ENCODE measurements around the gene RAB42. TPM values are rescaled to one million over a fixed set of nuclear protein-coding genes. Genes with fewer than 3 reads are reported as not detected.
"Not testable (repeated sequence)": the region's sequence is repeated elsewhere in the genome, so short reads cannot be mapped to it uniquely, and the experiment has no call there.

RAB42 gene
- total RNA-seq, 2 experiments from 2014 or later = not detected

DNA sequence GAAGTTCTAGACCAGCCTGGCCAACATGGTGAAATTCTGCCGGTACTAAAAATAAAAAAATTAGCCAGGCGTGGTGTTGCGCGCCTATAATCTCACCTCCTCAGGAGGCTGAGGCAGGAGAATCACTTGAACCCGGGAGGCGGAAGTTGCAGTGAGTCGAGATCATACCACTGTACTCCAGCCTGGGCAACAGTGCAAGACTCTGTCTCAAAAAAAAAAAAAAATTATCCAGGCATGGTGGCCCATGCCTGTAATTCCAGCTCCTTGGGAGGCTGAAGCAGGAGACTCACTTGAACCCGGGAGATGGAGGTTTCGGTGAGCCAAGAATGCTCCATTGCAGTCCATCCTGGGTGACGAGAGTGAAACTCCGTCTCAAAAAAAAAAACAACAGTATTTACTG is 18.5 kb upstream of the RAB42 start:
- H3K27me3 Mint-ChIP-seq = no peaks in the 10 kb centered on the region
- H3K36me3 Mint-ChIP-seq (ENCODE audit: low read depth) = peaks cover 46% of the 10 kb centered on the region
- POLR2A ChIA-PET = no interaction called here
- CTCF ChIA-PET = interaction anchor here (0.7 kb wide), 1 partner anchor 17 kb away, joined by 3 read pairs; no protein-coding TSS in a partner anchor
- H3K4me1 Mint-ChIP-seq = peaks cover 16% of the 10 kb centered on the region
- H3K27ac Mint-ChIP-seq = no peak overlapping the region
- no peak for DNase-seq
- no peak overlapping the region for H3K4me3 Mint-ChIP-seq
- H3K9me3 Mint-ChIP-seq = no peaks in the 10 kb centered on the region

DNA sequence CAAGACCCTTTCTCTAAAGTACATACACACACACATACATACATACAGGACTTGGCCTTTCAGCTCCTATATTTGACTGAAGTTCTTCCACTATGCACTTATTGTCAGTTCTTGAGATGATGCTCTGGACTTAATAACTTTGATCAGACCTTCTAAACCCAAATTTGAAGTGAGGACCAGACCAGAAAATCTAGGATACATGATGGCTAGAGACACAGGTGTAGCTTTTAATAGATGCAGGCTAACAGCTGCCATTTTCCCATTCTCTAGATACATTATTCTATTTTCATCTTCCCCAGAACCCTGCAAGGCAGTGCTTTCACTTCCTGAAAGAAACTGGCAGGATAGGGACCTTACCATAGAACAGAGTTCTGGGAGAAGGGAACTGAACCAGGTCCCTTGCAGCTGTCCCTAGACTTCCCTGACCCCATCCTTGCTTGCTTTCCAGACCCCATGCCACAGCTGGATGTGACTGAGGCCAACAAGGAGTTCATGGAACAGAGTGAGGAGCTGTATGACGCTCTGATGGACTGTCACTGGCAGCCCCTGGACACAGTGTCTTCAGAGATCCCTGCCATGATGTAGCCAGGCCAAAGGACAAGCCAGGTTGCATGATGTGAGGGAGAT is 14.9 kb upstream of the RAB42 start:
- H3K36me3 Mint-ChIP-seq (ENCODE audit: low read depth) = peaks cover 60% of the 10 kb centered on the region
- H3K27me3 Mint-ChIP-seq = no peaks in the 10 kb centered on the region
- POLR2A ChIA-PET = interaction anchor here (1.0 to 10.4 kb wide), 6 partner anchors 13 to 92 kb away, joined by 3 to 264 read pairs (median 4); partner anchors contain the start of genes GMEB1 and RCC1
- no peak for DNase-seq
- CTCF ChIA-PET = no interaction called here
- no peaks in the 10 kb centered on the region for H3K9me3 Mint-ChIP-seq
- peak overlapping the region; percentile 54 for H3K27ac Mint-ChIP-seq
- H3K4me1 Mint-ChIP-seq = peaks cover 33% of the 10 kb centered on the region
- H3K4me3 Mint-ChIP-seq = no peak overlapping the region

DNA sequence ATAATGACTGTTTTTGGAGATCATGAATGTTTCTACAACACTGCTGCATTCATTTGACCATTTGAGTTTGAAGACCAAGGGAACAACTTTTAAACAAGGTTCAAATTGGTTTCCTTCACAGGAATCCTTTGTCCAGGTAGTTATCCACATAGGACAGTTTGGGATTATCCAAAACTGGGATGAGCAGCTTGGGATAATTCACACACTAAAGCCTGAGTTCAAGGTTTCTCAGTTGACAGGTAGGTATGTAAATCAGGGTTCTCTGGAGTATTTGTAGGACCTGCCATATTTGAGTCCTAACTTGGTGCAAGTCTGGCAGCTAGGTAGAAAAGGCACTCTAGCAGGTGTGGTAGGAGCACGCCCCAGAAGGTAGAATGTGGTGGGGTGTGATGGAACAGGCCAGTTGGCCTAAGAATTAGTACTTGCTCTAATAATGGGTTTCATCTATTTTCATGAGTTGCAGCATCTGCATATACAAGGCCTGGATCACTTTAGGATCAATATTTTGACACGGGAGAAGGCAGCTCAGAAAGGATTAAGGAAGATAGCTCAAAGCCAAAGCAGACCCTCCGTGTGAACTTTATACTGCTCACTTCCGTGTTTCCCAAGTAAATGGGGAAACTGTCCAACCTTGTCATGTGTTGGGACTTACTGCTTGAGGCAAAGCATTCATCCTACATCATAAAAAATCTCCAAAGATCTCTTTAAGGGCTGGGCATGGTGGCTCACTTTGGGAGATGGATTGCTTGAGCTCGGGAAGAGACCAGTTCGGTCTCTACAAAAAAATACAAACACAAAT is 14.1 kb upstream of the RAB42 start:
- H3K27me3 Mint-ChIP-seq = no peaks in the 10 kb centered on the region
- no peak overlapping the region for H3K4me3 Mint-ChIP-seq
- H3K36me3 Mint-ChIP-seq (ENCODE audit: low read depth) = peaks cover 60% of the 10 kb centered on the region
- no peaks in the 10 kb centered on the region for H3K9me3 Mint-ChIP-seq
- no peak for DNase-seq
- POLR2A ChIA-PET = interaction anchor here (1.0 to 10.4 kb wide), 11 partner anchors 7 to 330 kb away, joined by 3 to 264 read pairs (median 40); partner anchors contain the start of genes GMEB1, RCC1, RNU11 and TRNAU1AP
- peaks cover 35% of the 10 kb centered on the region for H3K4me1 Mint-ChIP-seq
- peak overlapping the region; percentile 54 for H3K27ac Mint-ChIP-seq
- CTCF ChIA-PET = interaction anchor here (1.3 to 1.6 kb wide), 3 partner anchors 70 to 329 kb away, joined by 3 to 9 read pairs (median 3); partner anchors contain the start of gene YTHDF2

DNA sequence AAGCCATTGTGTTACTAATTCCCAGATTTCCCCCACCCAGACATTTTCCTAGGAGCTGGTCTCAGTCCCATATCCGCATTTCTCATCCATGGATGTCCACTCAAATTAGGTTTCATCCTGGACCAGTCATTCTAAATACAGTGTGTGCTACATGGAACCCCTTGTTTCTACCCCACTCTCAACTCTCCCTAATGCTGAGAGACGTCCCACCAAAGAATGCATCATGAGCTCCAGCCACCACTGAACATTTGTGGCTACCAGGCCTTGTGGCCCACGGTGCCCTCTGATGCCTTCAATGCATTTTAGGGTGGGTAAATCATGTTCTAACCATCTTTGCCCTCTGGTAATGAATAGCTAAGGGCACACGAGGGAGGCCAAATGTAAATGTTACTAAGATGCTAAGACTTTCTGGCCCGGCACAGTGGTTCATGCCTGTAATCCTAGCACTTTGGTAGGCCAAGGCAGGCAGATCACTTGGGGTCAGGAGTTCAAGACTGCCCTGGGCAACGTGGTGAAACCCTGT is 13.3 kb upstream of the RAB42 start:
- no peak for DNase-seq
- Mint-ChIP-seq H3K36me3 (ENCODE audit: low read depth) (peaks cover 56% of the 10 kb centered on the region), H3K27me3 (no peaks in the 10 kb centered on the region), H3K4me1 (peaks cover 38% of the 10 kb centered on the region), H3K27ac (peak overlapping the region; percentile 92), H3K4me3 (peak overlapping the region; percentile 30), H3K9me3 (no peaks in the 10 kb centered on the region)
- ChIA-PET POLR2A (interaction anchor here (0.6 to 10.4 kb wide), 16 partner anchors 8 to 331 kb away, joined by 3 to 264 read pairs (median 26); partner anchors contain the start of genes GMEB1, MED18, RCC1 and RNU11), CTCF (interaction anchor here (0.6 to 4.2 kb wide), 8 partner anchors 25 to 330 kb away, joined by 3 to 36 read pairs (median 6); partner anchors contain the start of genes TRNAU1AP and YTHDF2)

DNA sequence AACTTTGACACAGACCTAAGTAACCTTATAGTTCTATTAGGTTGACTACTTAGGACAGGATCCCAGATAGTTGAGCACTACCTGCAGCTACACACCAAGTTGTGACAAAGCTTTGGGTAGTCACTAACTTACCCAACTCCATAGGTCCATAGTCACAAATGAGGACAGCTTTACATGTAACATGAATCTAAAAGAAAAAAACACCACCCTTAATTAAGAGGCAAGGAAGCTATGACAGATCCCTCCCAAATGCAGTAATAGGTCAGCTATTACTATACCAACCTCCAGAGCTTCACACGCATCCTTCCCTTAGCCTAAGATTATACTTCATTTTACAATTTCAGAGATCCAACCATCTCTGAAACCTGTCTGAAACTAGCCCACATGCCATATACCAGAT is 12.7 kb upstream of the RAB42 start:
- CTCF ChIA-PET = interaction anchor here (0.6 to 4.2 kb wide), 10 partner anchors 24 to 331 kb away, joined by 3 to 36 read pairs (median 4); partner anchors contain the start of genes TRNAU1AP and YTHDF2
- Mint-ChIP-seq H3K9me3 (no peaks in the 10 kb centered on the region), H3K4me1 (peaks cover 38% of the 10 kb centered on the region), H3K27me3 (no peaks in the 10 kb centered on the region), H3K36me3 (ENCODE audit: low read depth) (peaks cover 56% of the 10 kb centered on the region), H3K27ac (peak overlapping the region; percentile 92), H3K4me3 (peak overlapping the region; percentile 92)
- POLR2A ChIA-PET = interaction anchor here (0.6 to 10.4 kb wide), 18 partner anchors 9 to 332 kb away, joined by 3 to 264 read pairs (median 30); partner anchors contain the start of genes GMEB1, MED18, RCC1 and RNU11
- DNase-seq = no peak

DNA sequence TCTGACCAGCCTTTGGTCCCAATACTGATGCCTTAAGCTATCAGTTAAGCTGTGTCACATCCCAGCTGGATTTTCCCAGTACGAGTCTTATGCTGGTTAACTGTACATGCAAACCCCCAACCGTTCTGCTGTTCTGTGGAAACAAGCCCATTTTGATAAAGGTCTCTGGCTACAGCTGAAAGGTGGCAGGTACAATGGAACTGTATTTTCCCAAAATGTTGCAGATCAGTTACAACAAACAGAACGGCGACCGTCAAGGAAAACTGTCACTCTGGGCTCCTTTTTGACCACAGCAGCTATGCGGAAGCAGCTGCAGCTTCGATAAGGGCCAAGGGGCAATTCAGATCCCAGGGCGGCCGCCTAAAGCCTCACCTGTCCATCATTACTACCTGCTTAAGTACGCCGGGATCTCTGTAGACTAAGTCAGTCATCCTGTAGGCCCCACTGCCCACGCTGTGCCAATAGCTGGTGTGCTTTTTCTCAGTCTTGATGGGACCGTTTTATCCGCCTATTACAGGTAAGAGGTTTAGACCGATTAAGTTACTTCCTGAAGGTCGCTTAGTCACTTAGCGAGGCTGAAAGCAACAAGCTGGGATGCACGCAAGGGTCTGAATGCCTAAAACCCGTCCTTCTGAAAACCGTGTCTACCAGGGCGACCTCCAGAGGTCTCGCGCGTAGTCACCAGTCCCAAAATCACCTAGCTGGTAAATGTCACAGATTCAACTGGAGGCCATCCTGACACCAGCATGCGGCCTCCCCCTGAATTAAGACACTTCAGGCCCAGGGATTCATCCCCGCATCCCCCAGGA is 11.1 kb upstream of the RAB42 start:
- Mint-ChIP-seq H3K27me3 (no peaks in the 10 kb centered on the region), H3K27ac (peak overlapping the region; percentile 92), H3K4me3 (peak overlapping the region; percentile 92), H3K36me3 (ENCODE audit: low read depth) (peaks cover 48% of the 10 kb centered on the region), H3K9me3 (no peaks in the 10 kb centered on the region), H3K4me1 (peaks cover 38% of the 10 kb centered on the region)
- ChIA-PET CTCF (interaction anchor here (0.6 to 4.2 kb wide), 22 partner anchors 9 to 344 kb away, joined by 3 to 36 read pairs (median 6); partner anchors contain the start of genes RNU11, SESN2, TAF12 and TRNAU1AP), POLR2A (interaction anchor here (0.6 to 10.4 kb wide), 62 partner anchors 9 to 855 kb away, joined by 3 to 264 read pairs (median 6); partner anchors contain the start of genes ATP5IF1, EPB41, EYA3 and FAM76A)
- DNase-seq = peak; percentile 72

DNA sequence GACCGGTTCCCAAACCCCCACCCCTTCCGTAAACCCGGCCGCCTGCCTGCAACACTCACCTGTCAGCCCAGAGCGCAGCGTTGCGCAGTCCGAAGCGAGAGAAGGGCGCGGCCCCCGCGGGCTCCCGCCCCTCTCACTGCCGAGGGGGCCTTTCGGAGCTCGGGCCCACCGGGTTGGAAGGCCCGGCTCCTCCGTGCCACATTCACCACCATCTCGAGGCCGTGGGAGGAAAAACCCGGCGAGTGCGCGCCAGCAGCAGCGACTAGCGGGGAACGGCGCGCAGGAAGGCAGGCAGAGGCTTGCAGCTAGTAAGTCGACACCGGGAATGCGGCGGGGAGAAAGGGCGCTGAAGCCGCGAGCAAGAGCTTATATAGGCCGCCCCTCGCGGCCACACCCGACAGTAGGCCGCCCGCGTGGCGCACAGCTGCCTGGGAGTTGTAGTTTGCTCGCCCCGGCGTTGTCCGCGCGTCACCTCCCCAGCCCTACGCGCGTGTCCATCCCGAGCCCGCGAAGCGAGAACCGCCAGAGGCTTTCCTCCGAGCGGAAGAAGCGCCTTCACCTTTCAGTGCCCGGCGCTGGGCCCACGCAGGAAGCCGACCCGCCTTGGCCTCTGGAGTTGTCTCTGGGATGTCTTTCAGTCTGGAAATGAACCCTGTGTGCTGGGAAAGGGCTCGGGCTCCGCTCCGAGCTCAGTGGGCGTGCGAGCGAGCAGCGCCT is 10.4 kb upstream of the RAB42 start:
- peak; percentile 95 for DNase-seq
- CTCF ChIA-PET = interaction anchor here (0.7 to 4.2 kb wide), 21 partner anchors 9 to 322 kb away, joined by 3 to 36 read pairs (median 6); partner anchors contain the start of genes MED18, RNU11, SESN2 and TAF12
- H3K27ac Mint-ChIP-seq = peak overlapping the region; percentile 92
- peaks cover 45% of the 10 kb centered on the region for H3K36me3 Mint-ChIP-seq (ENCODE audit: low read depth)
- POLR2A ChIA-PET = interaction anchor here (0.7 to 10.4 kb wide), 67 partner anchors 9 to 856 kb away, joined by 3 to 264 read pairs (median 6); partner anchors contain the start of genes ATP5IF1, EPB41, EYA3 and FAM76A
- peak overlapping the region; percentile 92 for H3K4me3 Mint-ChIP-seq
- H3K9me3 Mint-ChIP-seq = no peaks in the 10 kb centered on the region
- H3K27me3 Mint-ChIP-seq = no peaks in the 10 kb centered on the region
- peaks cover 38% of the 10 kb centered on the region for H3K4me1 Mint-ChIP-seq

DNA sequence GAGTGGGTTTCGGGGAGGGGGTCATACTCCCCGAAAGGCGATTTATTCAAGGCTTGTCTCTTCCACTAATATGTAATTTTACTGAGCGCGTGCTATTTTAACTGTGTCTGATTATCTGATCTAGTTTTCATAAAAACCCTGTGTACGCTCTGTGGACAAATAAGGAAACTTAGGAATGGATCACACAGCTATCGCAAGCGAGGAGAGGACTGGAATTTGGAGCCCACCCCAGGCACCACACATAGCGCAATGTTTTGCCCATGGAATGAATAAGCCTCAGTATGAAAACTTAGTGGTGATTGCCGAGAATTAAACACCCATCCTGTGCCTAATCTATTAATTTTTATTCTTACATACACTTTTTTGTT is 9.8 kb upstream of the RAB42 start:
- POLR2A ChIA-PET = interaction anchor here (0.7 to 10.4 kb wide), 54 partner anchors 8 to 810 kb away, joined by 3 to 264 read pairs (median 7); partner anchors contain the start of genes ATP5IF1, EPB41, EYA3 and GMEB1
- Mint-ChIP-seq H3K27ac (peak overlapping the region; percentile 92), H3K4me3 (peak overlapping the region; percentile 92), H3K4me1 (peaks cover 35% of the 10 kb centered on the region), H3K27me3 (no peaks in the 10 kb centered on the region), H3K9me3 (no peaks in the 10 kb centered on the region), H3K36me3 (ENCODE audit: low read depth) (peaks cover 40% of the 10 kb centered on the region)
- CTCF ChIA-PET = interaction anchor here (0.7 to 4.2 kb wide), 19 partner anchors 8 to 323 kb away, joined by 3 to 36 read pairs (median 6); partner anchors contain the start of genes MED18, RNU11, SESN2 and TAF12
- DNase-seq = no peak

DNA sequence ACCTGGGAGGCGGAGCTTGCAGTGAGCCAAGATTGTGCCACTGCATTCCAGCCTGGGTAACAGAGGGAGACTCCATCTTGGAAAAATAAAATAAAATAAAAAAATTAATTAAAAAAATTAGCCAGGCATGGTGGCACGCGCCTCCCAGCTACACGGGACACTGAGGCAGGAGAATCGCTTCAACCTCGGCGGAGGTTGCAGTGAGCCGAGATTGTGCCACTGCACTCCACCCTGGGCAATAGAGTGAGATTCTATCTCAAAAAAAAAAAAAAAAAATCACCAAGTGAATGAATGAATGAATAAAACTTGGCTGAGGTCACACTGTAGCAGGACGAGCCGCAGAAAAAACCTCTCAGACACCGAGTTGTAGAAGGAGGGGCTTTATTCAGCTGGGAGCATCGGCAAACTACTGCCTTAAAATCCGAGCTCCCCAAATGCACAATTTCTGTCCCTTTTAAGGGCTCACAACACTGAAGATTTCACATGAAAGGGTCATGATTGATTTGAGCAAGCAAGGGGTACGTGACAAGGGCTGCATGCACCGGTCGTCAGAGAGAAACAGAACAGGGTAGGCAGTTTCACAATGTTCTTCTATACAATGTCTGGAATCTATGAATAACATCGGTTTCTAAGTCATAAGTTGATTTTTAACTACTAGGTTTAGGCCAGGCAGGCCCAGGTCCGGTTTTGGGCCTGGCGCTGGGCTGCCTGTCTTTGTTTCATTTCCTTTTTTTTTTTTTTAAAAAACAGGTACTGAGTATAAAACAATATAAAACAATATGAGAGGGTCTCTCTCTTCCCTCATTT is 5.3 kb upstream of the RAB42 start:
- CTCF ChIA-PET; H3K27ac Mint-ChIP-seq; DNase-seq; POLR2A ChIA-PET; H3K4me3 Mint-ChIP-seq; H3K4me1 Mint-ChIP-seq; H3K27me3 Mint-ChIP-seq; H3K9me3 Mint-ChIP-seq; H3K36me3 Mint-ChIP-seq (ENCODE audit: low read depth): not testable (repeated sequence)

DNA sequence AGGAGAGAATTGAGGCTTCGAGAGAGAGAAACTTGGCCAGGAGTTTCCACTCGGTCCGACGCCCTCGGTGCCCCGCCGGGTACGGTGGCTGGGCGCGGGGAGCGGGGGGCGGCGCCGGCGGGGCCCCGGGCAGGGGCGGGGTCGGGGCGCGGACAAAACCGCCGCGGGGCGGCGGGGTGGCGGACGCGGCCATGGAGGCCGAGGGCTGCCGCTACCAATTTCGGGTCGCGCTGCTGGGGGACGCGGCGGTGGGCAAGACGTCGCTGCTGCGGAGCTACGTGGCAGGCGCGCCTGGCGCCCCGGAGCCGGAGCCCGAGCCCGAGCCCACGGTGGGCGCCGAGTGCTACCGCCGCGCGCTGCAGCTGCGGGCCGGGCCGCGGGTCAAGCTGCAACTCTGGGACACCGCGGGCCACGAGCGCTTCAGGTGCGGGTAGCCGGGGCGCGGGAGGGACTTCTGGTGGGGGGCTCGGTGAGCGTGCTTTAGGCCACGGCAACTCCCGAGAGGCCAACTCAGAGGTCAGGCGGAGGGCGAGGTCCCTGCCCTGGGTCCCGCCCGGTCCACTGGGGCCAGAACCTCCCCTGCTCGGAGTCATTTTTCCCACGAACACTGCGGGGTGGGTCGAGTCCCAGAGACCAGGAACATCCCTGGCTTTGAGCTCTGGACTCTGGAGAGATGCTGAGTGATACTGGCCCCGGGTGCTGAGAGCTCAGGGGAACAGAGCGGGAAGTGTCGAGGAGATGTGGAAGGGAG is 431 bp downstream of the RAB42 start:
- Mint-ChIP-seq H3K9me3 (no peaks in the 10 kb centered on the region), H3K36me3 (ENCODE audit: low read depth) (peaks cover 6% of the 10 kb centered on the region), H3K4me1 (peaks cover 8% of the 10 kb centered on the region), H3K27me3 (peaks cover 9% of the 10 kb centered on the region), H3K27ac (no peak overlapping the region), H3K4me3 (peak overlapping the region; percentile 43)
- POLR2A ChIA-PET = interaction anchor here (1.6 kb wide), 1 partner anchor 11 kb away, joined by 11 read pairs; no protein-coding TSS in a partner anchor
- CTCF ChIA-PET = no interaction called here
- no peak for DNase-seq
